Keratinocyte (primary cell): Measurements from ENCODE around the gene PLCH2.

ENCODE experiments used
- CTCF ChIP-seq, 3 experiments: IDR thresholded peaks in 1 of 3; conservative IDR thresholded peaks in 1 of 3; optimal IDR thresholded peaks in 1 of 3; 2 replicates in 2 of 3; 3 replicates in 1 of 3; pipeline versions ENCODE3 to v1.5.1; 2011; ENCODE audit warnings: low read length in 3 of 3, mild to moderate bottlenecking in 3 of 3, moderate library complexity in 2 of 3, control low read depth in 1 of 3, inconsistent platforms in 1 of 3; ENCODE audit not compliant: insufficient read depth in 2 of 3; ENCODE audit errors: extremely low read depth in 1 of 3
- EZH2 ChIP-seq: IDR thresholded peaks from one replicate; pipeline ENCODE4 v1.6.1; 2012; ENCODE audit warnings: inconsistent platforms, mild to moderate bottlenecking, low read length, moderate library complexity

DNA sequence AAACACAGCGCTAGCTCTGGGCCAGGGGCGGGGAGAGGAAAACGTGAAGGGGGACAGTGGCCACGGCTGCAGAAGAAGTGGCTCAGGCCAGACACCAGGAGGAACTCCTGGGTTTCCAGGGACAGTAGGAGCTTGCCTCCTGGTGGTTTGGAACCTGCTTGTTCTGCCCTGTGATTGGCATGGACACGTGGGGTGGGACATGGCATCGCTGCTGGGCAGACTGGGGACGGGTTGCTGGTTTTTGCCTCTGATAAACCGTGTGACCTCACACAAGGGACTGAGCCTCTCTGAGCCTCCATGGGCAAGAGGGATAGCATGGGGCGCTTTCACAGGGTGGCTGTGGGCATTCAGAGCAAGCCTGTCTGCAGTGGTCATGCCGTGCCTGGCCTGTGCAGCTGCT is 7.5 kb upstream of the PLCH2 start:
- TF ChIP-seq CTCF (optimal IDR thresholded peaks at IDR 0.05 in 1 of 3, IDR thresholded peaks at IDR 0.05 in 1 of 3, conservative IDR thresholded peaks at IDR 0.05 in 1 of 3; ENCODE audit: extremely low read depth in 1 of 3, insufficient read depth in 2 of 3, low read length in 3 of 3) (no peak), EZH2 (no peak)
